Psoas muscle (tissue), 8 donors: Measurements from ENCODE around the gene LMBRD2. TPM values are rescaled to one million over a fixed set of nuclear protein-coding genes. Genes with fewer than 3 reads are reported as not detected.
A peak's percentile ranks its signal among the peaks of the same experiment; 100 is the strongest.

Experiments used
- ATAC-seq, 4 donors: fragments of 200-7000 bp; cut with Tn5 transposase; one replicate each; pipeline ENCODE4 v1.9.1; 2020; ENCODE audit warnings: moderate library complexity in 3 of 4, mild to moderate bottlenecking in 2 of 4
- DNase-seq, 2 donors: peaks; one replicate each; pipeline ENCODE4 v3.0.0-alpha.2; 2020
- H3K27ac ChIP-seq: fragments of 200-600 bp; one replicate; pipeline ENCODE4 v1.8.0; 2022
- H3K27me3 ChIP-seq, 3 donors: fragments of 200-600 bp in 1 of 3; one replicate each; pipeline versions ENCODE4 v1.6.1 to v1.8.0; 2013 to 2022; ENCODE audit warnings: low read length in 2 of 3, mild to moderate bottlenecking in 2 of 3, moderate library complexity in 1 of 3; ENCODE audit not compliant: insufficient read depth in 3 of 3
- H3K36me3 ChIP-seq, 2 donors: fragments of 200-600 bp in 1 of 2; one replicate each; pipeline versions ENCODE4 v1.6.1 to v1.8.0; 2013 to 2022; ENCODE audit warnings: low read depth in 1 of 2, mild to moderate bottlenecking in 1 of 2, moderate library complexity in 1 of 2; ENCODE audit not compliant: insufficient read depth in 1 of 2
- H3K4me1 ChIP-seq: fragments of 200-600 bp; one replicate; pipeline ENCODE4 v1.8.0; 2022
- H3K4me3 ChIP-seq: fragments of 200-600 bp; one replicate; pipeline ENCODE4 v1.8.0; 2022; ENCODE audit warnings: mild to moderate bottlenecking
- H3K9me3 ChIP-seq: fragments of 200-600 bp; one replicate; pipeline ENCODE4 v1.8.0; 2022
- CTCF ChIP-seq: fragments of 200-600 bp; IDR thresholded peaks from one replicate; pipeline ENCODE4 v1.8.0; 2022; ENCODE audit warnings: antibody characterized with exemption
- WGBS, 3 donors: extraction: QIAGEN DNeasy Blood & Tissue Kit; methylation state at CpG; one replicate each; pipeline versions ENCODE4 v1.1.6 to v1.1.7; 2013; 5-methylcytosine and 5-hydroxymethylcytosine counted together
- intact Hi-C, 2 donors: fragments of 100-400 bp; cut with DNase I; formaldehyde crosslinking; loops; one replicate each; pipeline versions ENCODE4 v1.11.0 to v1.14.2; 2022
- polyA plus RNA-seq, 3 donors: library from polyadenylated mRNA; stranded (reverse); fragments of 200-250 nt; gene quantifications; one replicate each; pipeline ENCODE4 v1.2.3, GENCODE V29; 2013
- total RNA-seq, 4 donors: library from RNA; stranded (reverse); fragmentation: NEBNext Ultra II Directional in 2 of 4; extraction: Animal tissue kit (Norgen Biotek cat#: 25700) in 2 of 4; gene quantifications; one replicate each; pipeline versions ENCODE4 v1.2.1 to v1.2.4, GENCODE V29; 2021 to 2023
- donor health status: healthy with polysubstance abuse.
- donor health status: DM: no; HTN: no; CAD: no; lungs with moderate emphysema.
- donor health status: Bipolar disorder and iron deficiency.
- donor health status: healthy.
- donor health status: DM: yes; HTN: yes; CAD: no.
- donor health status: DM: no; HTN: no; CAD: no.
- donor health status: DM: no; HTN: no; CAD: no.
- donor health status: DM: yes; HTN: yes; CAD: no.

LMBRD2 gene
- total and polyA plus RNA-seq, 7 donors = 3.0 to 22.8 (median 17.4) TPM

- Histone ChIP-seq H3K9me3 (no peaks in the 10 kb centered on the region), H3K4me3 (peak overlapping the region; percentile 85), H3K36me3 (peaks cover 3 to 13% of the 10 kb centered on the region in 2 donors), H3K27me3 (no peaks in the 10 kb centered on the region), H3K4me1 (peaks cover 42% of the 10 kb centered on the region), H3K27ac (peak overlapping the region; percentile 44)
- TF ChIP-seq CTCF = no peak
- intact Hi-C loops = no loop called here
- ATAC-seq = no peak
- no peak for DNase-seq
- 4 to 6% (median 5%) methylated on average over 24 of the region's 24 CpGs for WGBS, 3 donors
These were observed 924 bp upstream of the LMBRD2 start for GRCh38 chr5:36152324-36153297.

DNA sequence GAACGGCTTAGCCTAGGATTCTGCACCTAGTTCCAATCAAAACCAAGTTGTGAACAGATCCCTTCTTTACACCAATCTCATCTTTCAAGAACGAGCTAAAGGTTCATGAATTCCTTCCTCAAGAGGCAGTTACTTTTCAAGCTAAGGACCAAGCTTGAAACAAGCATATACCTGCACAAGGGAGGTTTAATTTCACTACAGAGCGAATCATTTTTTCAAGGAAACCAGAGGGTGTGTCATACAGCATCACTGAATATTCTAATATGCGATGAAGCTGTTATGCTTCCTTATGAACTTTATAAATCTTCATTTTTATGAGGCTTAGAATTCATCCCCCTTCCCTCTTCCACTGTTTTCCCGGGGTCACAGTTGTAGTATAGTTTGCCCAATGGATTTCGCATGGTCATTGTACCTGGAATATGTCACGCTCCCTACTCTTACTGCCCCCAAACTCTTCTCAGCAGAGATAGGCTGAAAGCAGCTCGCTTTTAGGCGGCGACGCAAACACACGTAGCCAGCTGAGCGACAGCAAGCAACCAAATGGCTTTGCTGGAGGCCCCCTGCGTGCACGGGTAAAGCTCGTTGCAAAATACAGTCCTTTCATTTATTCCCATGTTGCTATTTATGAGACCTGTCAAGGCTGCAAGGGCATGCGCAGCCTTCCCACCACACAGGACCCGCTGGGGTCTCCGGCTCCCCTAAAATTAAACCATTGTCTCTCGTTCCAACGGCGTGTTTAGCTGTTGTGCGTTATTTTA, 832 bp downstream of the LMBRD2 start:
- Histone ChIP-seq H3K27ac (peak overlapping the region; percentile 89), H3K4me1 (peaks cover 31% of the 10 kb centered on the region), H3K4me3 (peak overlapping the region; percentile 85), H3K9me3 (no peaks in the 10 kb centered on the region), H3K27me3 (no peaks in the 10 kb centered on the region), H3K36me3 (peaks cover 3 to 7% of the 10 kb centered on the region in 2 donors)
- ATAC-seq = peak; percentile 39 to 72 (median 48)
- peak; percentile 26 to 65 for DNase-seq
- WGBS, 3 donors = 2 to 3% (median 2%) methylated on average over 23 of the region's 23 CpGs
- intact Hi-C loops = no loop called here
- no peak for TF ChIP-seq CTCF

- intact Hi-C loops = no loop called here
- WGBS, 3 donors = 92 to 98% (median 97%) methylated on average over 2 of the region's 2 CpGs
- ATAC-seq = no peak
These were observed 4.0 kb downstream of the LMBRD2 start for GRCh38 chr5:36147681-36148080.

GRCh38 chr5:36146390-36146789, 5.3 kb downstream of the LMBRD2 start:
- intact Hi-C loops = no loop called here
- no peak overlapping the region for H3K4me3 ChIP-seq
- 63 to 78% (median 75%) methylated on average over 3 of the region's 3 CpGs for WGBS, 3 donors
- TF ChIP-seq CTCF = no peak
- ATAC-seq (no peak), DNase-seq (no peak)
- H3K27ac ChIP-seq = no peak overlapping the region
- H3K9me3 ChIP-seq = no peaks in the 10 kb centered on the region
- H3K4me1 ChIP-seq = peaks cover 21% of the 10 kb centered on the region
- H3K36me3 ChIP-seq = peaks cover 0 to 17% of the 10 kb centered on the region in 2 donors
- H3K27me3 ChIP-seq = no peaks in the 10 kb centered on the region

More at GRCh38 chr5:36147681-36148080, 4.0 kb downstream of the LMBRD2 start:
- H3K4me1 ChIP-seq = peaks cover 22% of the 10 kb centered on the region
- H3K36me3 ChIP-seq = peaks cover 0 to 4% of the 10 kb centered on the region in 2 donors
- no peak for TF ChIP-seq CTCF
- no peak overlapping the region for H3K27ac ChIP-seq
- no peaks in the 10 kb centered on the region for H3K27me3 ChIP-seq
- no peak for DNase-seq
- H3K4me3 ChIP-seq = no peak overlapping the region
- no peaks in the 10 kb centered on the region for H3K9me3 ChIP-seq
